Putamen (tissue), 1 donor: ENCODE results near the gene TENT4A.
A peak's percentile ranks its signal among the peaks of the same experiment; 100 is the strongest.
"Not testable (repeated sequence)": the region's sequence is repeated elsewhere in the genome, so short reads cannot be mapped to it uniquely, and the experiment has no call there.

ENCODE experiments used
- DNase-seq: peaks from one replicate; pipeline ENCODE4 v3.0.0-alpha.2; 2016; ENCODE audit warnings: low spot score

Gene TENT4A

DNA sequence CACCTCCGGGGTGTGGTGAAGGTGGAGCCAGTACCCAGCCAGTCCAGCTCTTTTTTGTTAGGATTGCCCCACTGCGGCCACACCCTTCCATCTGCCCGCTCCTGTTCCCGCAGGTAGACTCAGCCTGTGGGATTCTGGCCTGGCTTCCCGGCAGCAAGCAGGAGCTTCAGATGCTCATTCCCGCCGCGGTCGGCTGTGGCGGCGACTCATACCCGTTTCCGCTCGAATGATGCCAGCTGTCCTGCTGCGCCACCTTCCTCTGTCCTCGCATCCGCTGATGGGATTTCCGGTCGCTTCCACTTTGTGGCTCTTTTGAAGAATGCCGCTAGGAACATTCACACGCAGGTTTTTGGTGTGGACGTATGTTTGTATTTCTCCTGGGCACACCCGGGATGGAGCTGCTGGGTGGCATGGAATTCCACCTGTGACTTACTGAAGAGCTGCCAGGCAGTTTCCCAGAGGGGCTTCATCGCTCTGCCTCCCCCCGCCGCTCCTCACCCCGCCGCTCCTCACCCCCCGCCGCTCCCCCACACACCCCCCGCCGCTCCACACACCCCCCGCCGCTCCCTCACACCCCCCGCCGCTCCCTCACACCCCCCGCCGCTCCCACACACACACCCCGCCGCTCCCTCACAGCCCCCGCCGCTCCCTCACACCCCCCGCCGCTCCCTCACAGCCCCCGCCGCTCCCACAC is 60.3 kb downstream of the TENT4A start:
- DNase-seq, result peak; percentile 17

DNA sequence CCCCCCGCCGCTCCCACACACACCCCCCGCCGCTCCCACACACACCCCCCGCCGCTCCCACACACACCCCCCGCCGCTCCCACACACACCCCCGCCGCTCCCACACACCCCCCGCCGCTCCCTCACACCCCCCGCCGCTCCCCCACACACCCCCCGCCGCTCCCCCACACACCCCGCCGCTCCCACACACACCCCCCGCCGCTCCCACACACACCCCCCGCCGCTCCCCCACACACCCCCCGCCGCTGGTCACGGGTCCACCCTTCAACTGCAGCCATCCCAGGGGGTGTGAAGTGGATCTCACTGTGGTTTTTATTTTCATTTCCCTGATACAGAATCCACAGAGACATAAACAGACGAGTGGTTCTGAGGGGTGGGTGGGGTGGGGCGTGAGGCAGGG is 61.0 kb downstream of the TENT4A start:
- DNase-seq, result not testable (repeated sequence)

DNA sequence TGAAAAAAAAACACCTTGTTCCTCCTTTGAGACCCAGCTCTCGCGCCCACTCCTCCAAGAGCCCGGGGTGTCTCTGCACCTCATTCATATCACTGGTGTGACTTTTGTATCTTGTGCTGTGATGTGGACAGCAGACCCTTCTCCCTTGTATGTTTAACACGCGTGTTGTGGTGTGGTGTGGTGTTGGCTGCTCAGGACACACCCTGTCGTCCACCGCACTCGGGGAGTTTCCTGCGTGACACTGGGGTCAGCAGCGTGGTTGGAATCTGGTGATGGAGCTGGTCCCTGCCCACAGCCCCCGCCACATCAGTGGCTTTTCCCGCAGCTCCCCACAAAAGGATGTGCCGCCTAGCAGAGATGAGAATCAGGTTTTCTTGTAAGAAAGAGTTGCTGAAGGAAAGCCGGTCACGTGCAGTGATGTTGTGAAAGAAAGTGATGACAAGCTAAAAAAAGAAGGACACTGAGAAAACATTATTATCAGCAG is 61.5 kb downstream of the TENT4A start:
- no peak for DNase-seq

GRCh38 chr5:6775571-6775970 is 62.3 kb downstream of the TENT4A start:
- DNase-seq, result no peak

- no peak for DNase-seq
These were observed 67.7 kb downstream of the TENT4A start for GRCh38 chr5:6780802-6781391.

GRCh38 chr5:6781716-6782115 is 68.5 kb downstream of the TENT4A start:
- no peak for DNase-seq

DNA sequence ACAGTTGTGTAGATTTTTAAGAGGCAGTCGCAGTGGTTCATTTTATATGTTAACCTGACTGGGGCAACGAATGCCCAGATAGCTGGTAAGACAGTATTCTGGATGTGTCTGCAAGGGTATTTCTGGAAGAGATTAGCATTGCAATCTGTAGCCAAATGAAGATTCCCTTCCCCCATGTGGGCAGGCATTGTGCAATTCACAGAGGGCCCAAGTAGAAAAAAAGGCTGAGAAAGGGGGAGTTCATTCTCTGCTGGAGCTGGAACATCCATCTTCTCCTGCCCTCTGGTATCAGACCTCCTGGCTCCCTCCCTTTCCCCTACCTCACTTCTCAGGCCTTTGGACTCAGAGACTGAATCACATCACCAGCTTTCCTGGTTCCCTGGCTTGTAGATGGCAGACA is 70.6 kb downstream of the TENT4A start:
- no peak for DNase-seq

GRCh38 chr5:6784481-6784880 is 71.2 kb downstream of the TENT4A start:
- no peak for DNase-seq

GRCh38 chr5:6785161-6785860 is 72.1 kb downstream of the TENT4A start:
- no peak for DNase-seq

- no peak for DNase-seq
These were observed 72.6 kb downstream of the TENT4A start for GRCh38 chr5:6785861-6786180.

DNA sequence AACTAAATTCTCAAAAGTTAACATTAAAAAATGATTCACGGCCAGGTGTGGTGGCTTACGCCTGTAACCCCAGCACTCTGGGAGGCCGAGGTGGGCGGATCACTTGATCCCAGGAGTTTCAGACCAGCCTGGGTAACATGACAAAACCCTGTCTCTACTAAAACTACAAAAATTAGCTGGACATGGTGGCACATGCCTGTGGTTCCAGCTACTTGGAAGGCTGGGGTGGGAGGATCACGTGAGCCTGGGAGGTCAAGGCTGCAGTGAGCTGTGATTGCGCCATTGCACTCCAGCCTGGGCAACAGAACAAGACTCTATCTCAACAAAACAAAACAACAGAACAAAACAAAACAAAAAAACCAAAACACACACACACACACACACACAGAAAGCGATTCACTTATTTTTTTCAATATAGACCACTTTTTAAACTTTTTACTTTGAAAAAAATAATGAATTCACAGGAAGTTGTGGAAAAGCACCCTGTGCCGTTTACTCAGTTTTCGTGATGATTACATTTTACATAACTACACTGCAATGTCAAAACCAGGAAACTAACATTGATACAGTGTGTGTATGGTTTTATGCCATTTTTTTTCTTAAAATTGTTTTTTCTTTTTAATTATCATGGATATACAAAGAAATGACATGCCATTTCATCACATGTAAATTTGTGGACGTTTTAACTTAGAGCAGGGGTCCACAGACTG is 73.7 kb downstream of the TENT4A start:
- no peak for DNase-seq

GRCh38 chr5:6787941-6788340 is 74.7 kb downstream of the TENT4A start:
- DNase-seq, result no peak

- DNase-seq, result no peak
These were observed 75.2 kb downstream of the TENT4A start for GRCh38 chr5:6788439-6788838.

DNA sequence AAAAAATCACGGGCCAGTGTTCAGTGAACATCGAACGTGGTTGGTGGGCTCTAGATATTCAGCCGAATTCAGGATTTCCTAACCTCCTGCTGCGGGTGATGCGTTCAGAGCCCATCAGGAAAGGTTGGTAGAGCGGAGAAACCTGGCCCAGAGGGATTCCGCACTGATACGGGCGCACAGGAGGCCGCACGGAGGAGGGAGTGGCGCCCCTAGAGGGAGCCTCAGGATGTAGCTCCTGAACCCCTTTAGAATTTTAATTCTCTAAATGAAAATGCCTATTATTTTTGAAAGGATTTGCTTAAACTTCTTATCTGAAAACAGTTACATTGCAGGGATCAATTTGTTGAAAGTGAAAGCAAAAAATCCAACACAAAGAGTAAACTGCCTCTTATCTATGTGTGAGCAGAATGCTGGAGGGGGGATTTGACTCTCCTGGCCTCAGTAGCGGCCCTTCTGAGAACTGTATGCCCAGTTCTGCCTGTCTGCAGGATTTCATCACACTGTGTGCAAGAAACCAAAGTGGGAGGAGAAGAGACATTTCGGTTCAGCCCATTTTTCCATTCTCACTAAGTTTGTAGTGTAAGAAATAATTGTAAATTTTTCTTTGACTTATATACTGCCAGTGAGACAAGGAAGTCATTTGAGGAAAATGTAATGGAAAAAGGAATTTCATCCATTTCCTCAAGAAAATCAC is 75.9 kb downstream of the TENT4A start:
- DNase-seq, result no peak

DNA sequence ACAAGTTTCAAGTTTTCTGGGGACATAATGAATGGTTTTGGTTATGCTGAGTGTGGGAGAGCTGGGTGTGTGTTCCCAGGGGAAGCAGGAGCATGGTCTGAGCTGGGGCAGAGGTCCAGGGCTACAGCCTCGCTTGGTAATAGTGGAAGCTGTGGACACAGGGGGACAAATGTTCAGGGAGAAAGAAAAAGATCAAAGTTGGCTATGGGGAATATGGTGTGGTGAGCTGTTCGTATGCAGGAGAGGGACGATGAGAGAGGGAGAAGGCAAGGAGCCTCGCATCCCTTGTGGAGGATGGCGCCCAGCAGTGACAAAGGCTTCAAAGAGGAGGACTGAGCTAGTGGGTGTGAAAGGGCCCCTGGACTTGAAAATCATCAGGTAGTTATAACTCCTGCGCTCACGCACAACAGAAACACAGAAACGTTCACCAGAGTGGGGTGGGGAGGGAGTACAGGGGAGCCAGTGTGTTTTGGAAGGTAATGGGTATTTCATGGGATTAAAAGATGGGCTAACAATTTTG is 77.2 kb downstream of the TENT4A start:
- DNase-seq, result no peak

GRCh38 chr5:6791031-6791430 is 77.8 kb downstream of the TENT4A start:
- DNase-seq, result no peak

DNA sequence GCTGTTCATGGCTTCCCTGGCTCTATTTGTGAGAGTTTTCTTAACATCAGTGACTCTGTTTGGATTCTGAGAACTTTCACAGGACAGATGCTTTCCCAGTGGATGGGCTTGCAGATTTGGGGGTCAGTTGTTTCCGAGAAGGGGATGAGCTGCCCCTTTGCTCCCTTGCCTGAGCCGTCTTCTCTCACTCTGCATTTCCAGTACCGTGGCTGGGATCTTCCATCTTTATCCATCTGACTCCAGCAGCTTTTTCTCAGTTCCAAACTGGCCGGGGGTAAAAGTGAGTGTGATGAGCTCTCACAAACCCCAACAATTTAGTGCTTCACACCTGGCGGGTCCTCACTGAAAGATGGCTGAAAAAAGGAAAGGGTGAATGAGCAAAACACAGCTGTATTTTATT is 79.1 kb downstream of the TENT4A start:
- no peak for DNase-seq

DNA sequence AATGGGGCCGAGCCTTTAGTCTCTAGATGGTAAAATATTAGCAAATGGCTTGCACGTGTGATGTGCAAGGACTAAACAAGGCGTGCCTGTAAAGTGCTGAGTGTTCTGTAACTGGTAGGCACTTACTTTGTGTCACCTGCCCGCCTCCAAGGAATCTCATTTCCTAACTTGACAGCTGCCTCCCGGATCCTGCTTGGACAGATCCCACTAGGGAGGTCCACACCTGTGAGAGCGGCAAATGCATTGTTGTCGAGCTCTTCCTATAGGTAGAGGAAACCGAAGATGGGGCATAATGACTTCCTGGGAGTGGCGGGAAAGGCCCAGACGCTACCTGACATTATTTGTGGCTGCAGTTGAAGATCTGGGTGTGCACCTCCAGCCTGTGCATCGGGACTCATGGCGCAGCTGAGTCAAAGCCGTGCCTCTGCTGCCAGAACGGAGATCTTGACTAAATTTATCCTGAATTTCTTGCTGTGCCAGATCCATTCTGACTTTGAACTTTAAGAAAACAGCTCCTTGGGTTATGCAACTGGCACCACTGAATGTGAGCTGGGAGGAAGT is 79.8 kb downstream of the TENT4A start:
- DNase-seq, result peak; percentile 13

DNA sequence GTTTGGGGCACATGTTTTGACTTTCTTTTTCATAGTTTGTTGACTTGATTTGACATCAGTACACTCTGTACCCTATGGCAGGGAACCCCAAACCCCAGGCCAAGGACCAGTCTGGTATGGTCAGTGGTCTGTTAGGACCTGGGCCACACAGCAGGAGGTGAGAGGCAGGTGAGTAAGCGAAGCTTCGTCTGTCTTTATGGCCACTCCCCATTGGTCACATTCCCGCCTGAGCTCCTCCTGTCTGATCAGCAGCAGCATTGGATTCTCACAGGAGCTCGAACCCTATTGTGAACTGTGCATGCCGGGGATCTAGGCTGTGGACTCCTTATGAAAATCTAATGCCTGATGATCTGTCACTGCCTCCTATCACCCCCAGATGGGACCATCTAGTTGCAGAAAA is 88.0 kb downstream of the TENT4A start:
- no peak for DNase-seq

GRCh38 chr5:6803981-6804550 is 90.8 kb downstream of the TENT4A start:
- no peak for DNase-seq

DNA sequence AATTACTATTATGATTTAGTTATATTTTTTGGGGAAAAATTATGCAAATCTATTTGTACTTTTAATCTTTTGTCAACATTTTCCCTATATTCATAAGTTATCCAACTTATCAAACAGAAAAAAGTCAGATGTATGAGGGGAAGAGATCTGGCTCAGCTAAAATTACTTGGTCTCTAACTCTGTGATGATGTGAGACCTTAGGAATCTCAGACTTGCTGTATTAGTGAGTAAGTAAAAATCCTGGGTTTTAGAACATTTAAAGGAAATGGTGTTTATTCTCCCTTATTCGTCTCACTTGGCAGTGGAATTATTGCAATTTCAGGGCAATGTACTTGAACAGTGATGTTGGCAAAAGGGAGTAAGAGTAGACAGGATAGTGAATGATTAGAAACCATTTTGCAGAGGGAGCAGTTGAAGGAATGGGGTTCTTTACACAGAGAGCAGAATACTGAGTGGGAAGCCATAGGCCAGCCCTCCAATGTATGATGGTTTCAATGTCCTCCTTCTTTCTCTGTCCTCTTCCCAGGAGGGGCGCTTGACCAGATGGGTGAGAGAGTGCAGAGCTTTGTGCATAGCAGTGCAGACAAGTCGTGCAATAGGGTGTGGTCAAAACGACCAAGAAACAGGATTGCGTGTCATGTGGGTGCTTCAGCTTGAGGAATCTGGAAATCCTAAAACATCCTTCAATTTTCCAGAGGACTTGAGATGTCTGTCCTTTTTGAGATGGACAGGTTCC is 91.7 kb downstream of the TENT4A start:
- DNase-seq, result no peak
